A673 (cell line): ENCODE measurements around the gene CFAP100.

Experiments
- CTCF ChIP-seq: fragments of 300-800, 200-600 bp; sonication (generic); conservative IDR thresholded peaks from 2 replicates; pipeline ENCODE4 v1.5.1; 2017; ENCODE audit warnings: low read depth, mild to moderate bottlenecking, antibody characterized with exemption, low read length, moderate library complexity, mixed read lengths
- EZH2 ChIP-seq: fragments of 200-600 bp; sonication (generic); IDR thresholded peaks from 2 replicates; pipeline ENCODE4 v1.6.1; 2017; ENCODE audit warnings: borderline replicate concordance, low read depth, mild to moderate bottlenecking, mixed read lengths, antibody characterized with exemption, low read length; ENCODE audit not compliant: poor library complexity, severe bottlenecking

DNA sequence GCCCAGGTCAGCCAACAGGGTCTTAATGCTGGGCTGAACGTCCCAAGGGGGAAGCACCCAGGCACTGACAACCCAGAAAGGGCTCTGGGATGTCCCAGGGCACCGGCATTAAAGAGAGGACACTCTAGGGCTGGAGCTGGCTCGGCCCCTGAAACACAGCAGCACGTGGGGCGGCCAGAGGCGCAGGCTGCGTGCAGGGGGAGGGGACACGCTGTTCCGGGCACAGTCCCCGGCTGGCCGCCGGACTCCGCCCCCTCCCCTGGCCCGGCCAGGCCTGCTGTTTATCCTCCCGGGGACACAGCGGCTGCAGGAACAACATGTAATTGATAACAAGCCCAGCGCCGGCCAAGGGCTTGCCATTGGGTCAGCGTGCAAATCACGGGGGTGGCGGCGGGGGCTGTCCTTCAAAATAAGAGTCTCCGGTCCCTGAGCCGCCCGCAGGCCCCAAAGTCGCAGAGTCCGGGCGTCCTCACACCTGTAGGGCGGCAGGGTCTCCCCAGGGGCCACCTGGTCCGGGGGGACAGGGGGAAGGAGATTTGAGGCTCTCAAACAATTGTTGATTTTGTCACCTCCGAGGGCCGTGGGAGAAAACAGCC, 38.8 kb upstream of the CFAP100 start:
- TF ChIP-seq EZH2 (no peak), CTCF (no peak)
